Thyroid gland (tissue), 4 donors: ENCODE data around the gene WDR91. TPM values are rescaled to one million over a fixed set of nuclear protein-coding genes. Genes with fewer than 3 reads are reported as not detected.

Experiments used
- DNase-seq, 2 donors: peaks; one replicate each; pipeline ENCODE4 v3.0.0-alpha.2; 2019
- H3K27ac ChIP-seq, 3 donors: fragments of 200-600 bp; sonication (generic); 1 replicate in 2 of 3; 2 replicates in 1 of 3; pipeline ENCODE4 v1.5.1; 2016 to 2019; ENCODE audit warnings: mild to moderate bottlenecking in 1 of 3, moderate library complexity in 1 of 3
- H3K27me3 ChIP-seq: fragments of 200-600 bp; sonication (generic); one replicate; pipeline ENCODE4 v1.5.1; 2019
- H3K36me3 ChIP-seq, 2 donors: fragments of 200-600 bp; sonication (generic); one replicate each; pipeline ENCODE4 v1.5.1; 2016 to 2019
- H3K4me1 ChIP-seq, 2 donors: fragments of 200-600 bp; sonication (generic); one replicate each; pipeline ENCODE4 v1.5.1; 2017 to 2019
- H3K4me3 ChIP-seq, 3 donors: fragments of 200-600 bp; sonication (generic); replicated peaks in 1 of 3; 1 replicate in 2 of 3; 2 replicates in 1 of 3; pipeline ENCODE4 v1.5.1; 2016; ENCODE audit warnings: mild to moderate bottlenecking in 1 of 3
- H3K9me3 ChIP-seq: fragments of 200-600 bp; sonication (generic); one replicate; pipeline ENCODE4 v1.5.1; 2017
- CTCF ChIP-seq, 6 experiments: fragments of 200-600 bp in 3 of 6; fragments of 450-650 bp in 3 of 6; sonication (generic) in 3 of 6; IDR thresholded peaks; one replicate each; pipeline ENCODE4 v1.5.1; 2016 to 2019; ENCODE audit warnings: antibody characterized with exemption in 6 of 6, mild to moderate bottlenecking in 2 of 6, inconsistent platforms in 1 of 6, moderate library complexity in 1 of 6
- POLR2A ChIP-seq, 2 donors: fragments of 450-650 bp; IDR thresholded peaks; one replicate each; pipeline ENCODE4 v1.6.1; 2017; ENCODE audit warnings: antibody characterized with exemption in 2 of 2, mild to moderate bottlenecking in 2 of 2, moderate library complexity in 1 of 2
- WGBS, 2 donors: methylation state at CpG; one replicate each; pipeline ENCODE4 v1.1.5; 2017; 5-methylcytosine and 5-hydroxymethylcytosine counted together
- intact Hi-C: fragments of 100-400 bp; cut with DNase I; formaldehyde crosslinking; loops from one replicate; pipeline ENCODE4 v1.15.1; 2023
- total RNA-seq, 4 donors: library from RNA; depleted of rRNA; stranded (reverse); fragments of >200 nt; gene quantifications; one replicate each; pipeline ENCODE4 v1.2.3, GENCODE V29; 2016

The WDR91 gene
- total RNA-seq, 4 donors from 2014 or later = 8.4 to 34.4 (median 9.1) TPM

GRCh38 chr7:135205850-135206249, 5.5 kb downstream of the WDR91 start:
- H3K4me1 ChIP-seq = peaks cover 0 to 5% of the 10 kb centered on the region in 2 donors
- no peak overlapping the region for H3K4me3 ChIP-seq
- H3K27me3 ChIP-seq = no peaks in the 10 kb centered on the region
- TF ChIP-seq POLR2A (IDR thresholded peaks at IDR 0.05) (no peak), CTCF (IDR thresholded peaks at IDR 0.05) (no peak)
- intact Hi-C loops = no loop called here
- H3K9me3 ChIP-seq = no peaks in the 10 kb centered on the region
- H3K36me3 ChIP-seq = peaks cover 0 to 11% of the 10 kb centered on the region in 2 donors
- H3K27ac ChIP-seq = no peak overlapping the region
- 88 to 95% methylated on average over 8 of the region's 8 CpGs for WGBS, 2 donors
- no peak for DNase-seq

- no peaks in the 10 kb centered on the region for H3K9me3 ChIP-seq
- WGBS, 2 donors = 93 to 94% methylated on average over 5 of the region's 5 CpGs
- intact Hi-C loops = no loop called here
- no peak overlapping the region for H3K4me3 ChIP-seq
- DNase-seq = no peak
- TF ChIP-seq CTCF (IDR thresholded peaks at IDR 0.05) (no peak), POLR2A (IDR thresholded peaks at IDR 0.05) (no peak)
- no peak overlapping the region for H3K27ac ChIP-seq
- no peaks in the 10 kb centered on the region for H3K4me1 ChIP-seq
- peaks cover 0 to 18% of the 10 kb centered on the region in 2 donors for H3K36me3 ChIP-seq
- no peaks in the 10 kb centered on the region for H3K27me3 ChIP-seq
These were observed 6.5 kb downstream of the WDR91 start for GRCh38 chr7:135204876-135205275.

- Histone ChIP-seq H3K27ac (no peak overlapping the region), H3K27me3 (no peaks in the 10 kb centered on the region), H3K36me3 (peaks cover 0 to 18% of the 10 kb centered on the region in 2 donors), H3K9me3 (no peaks in the 10 kb centered on the region), H3K4me3 (no peak overlapping the region), H3K4me1 (no peaks in the 10 kb centered on the region)
- WGBS, 2 donors = 70 to 85% methylated on average over 6 of the region's 6 CpGs
- TF ChIP-seq POLR2A (IDR thresholded peaks at IDR 0.05) (no peak), CTCF (IDR thresholded peaks at IDR 0.05) (no peak)
- intact Hi-C loops = no loop called here
- DNase-seq = no peak
These were observed 7.0 kb downstream of the WDR91 start for GRCh38 chr7:135204341-135204749.

- Histone ChIP-seq H3K27me3 (no peaks in the 10 kb centered on the region), H3K27ac (no peak overlapping the region), H3K9me3 (no peaks in the 10 kb centered on the region), H3K4me3 (no peak overlapping the region), H3K36me3 (peaks cover 10 to 34% of the 10 kb centered on the region in 2 donors), H3K4me1 (no peaks in the 10 kb centered on the region)
- DNase-seq = no peak
- WGBS, 2 donors = 84 to 89% methylated on average over 2 of the region's 2 CpGs
- intact Hi-C loops = no loop called here
- TF ChIP-seq POLR2A (IDR thresholded peaks at IDR 0.05) (no peak), CTCF (IDR thresholded peaks at IDR 0.05) (no peak)
These were observed 10.0 kb downstream of the WDR91 start for GRCh38 chr7:135201350-135201749.

- no peak for DNase-seq
- Histone ChIP-seq H3K27ac (no peak overlapping the region), H3K27me3 (no peaks in the 10 kb centered on the region), H3K36me3 (peaks cover 13 to 37% of the 10 kb centered on the region in 2 donors), H3K9me3 (no peaks in the 10 kb centered on the region), H3K4me1 (no peaks in the 10 kb centered on the region), H3K4me3 (no peak overlapping the region)
- intact Hi-C loops = no loop called here
- TF ChIP-seq POLR2A (IDR thresholded peaks at IDR 0.05) (no peak), CTCF (IDR thresholded peaks at IDR 0.05) (no peak)
- WGBS, 2 donors = 81 to 89% methylated on average over 3 of the region's 3 CpGs
These were observed 10.4 kb downstream of the WDR91 start for GRCh38 chr7:135200821-135201331.
